ENCODE data around the gene TNS1. TPM values are rescaled to one million over a fixed set of nuclear protein-coding genes. Genes with fewer than 3 reads are reported as not detected.

TNS1 gene
- polyA plus RNA-seq, 4 donors, result 56.1 to 65.8 (median 61.6) TPM

- no peak for DNase-seq (ENCODE audit: low read depth in 4 of 4, low spot score in 3 of 4)
Measured at GRCh38 chr2:218002143-218002844, 501 bp downstream of the TNS1 start.

DNA sequence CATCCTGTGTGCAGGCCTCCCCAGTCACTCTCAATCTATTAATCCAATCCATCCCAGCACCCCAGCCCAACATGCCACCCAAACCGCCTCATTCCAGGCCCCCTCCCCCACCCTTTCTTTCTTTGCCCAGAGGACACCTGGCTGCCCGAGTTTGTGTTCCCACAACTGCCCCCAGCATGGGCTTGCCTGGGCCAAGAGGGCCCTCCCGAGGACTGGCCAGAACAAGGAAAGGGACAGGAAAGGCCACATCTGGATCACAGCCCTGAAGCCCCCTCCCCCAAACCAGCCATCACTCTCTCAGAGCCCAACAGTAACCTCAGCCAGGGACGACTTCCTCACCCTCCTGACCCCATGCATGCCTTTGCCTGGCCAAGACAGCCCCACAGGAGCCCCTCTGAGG is 1.2 kb downstream of the TNS1 start:
- no peak for DNase-seq (ENCODE audit: low read depth in 4 of 4, low spot score in 3 of 4)

DNA sequence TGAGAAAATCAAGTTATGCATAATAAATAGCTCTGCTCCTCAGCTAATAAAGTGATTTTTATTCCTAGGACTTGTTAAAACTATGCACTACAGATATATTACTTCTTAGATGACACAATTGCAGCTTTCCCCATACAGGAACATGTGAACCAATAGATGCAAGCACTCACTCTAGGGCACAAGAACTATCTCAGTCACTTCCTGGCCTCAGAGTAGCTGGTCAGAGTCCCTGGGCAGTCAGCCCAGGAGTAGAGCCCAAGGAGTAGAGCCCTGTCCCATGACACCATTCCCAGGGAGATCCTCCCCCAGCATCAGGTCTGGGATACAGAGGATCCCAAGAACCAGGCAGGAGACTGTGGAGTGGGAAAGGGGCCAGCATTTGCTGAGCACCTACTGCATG is 2.7 kb downstream of the TNS1 start:
- no peak for DNase-seq (ENCODE audit: low read depth in 4 of 4, low spot score in 3 of 4)

GRCh38 chr2:217999595-217999959 is 3.2 kb downstream of the TNS1 start:
- DNase-seq (ENCODE audit: low read depth in 4 of 4, low spot score in 3 of 4), result no peak

DNA sequence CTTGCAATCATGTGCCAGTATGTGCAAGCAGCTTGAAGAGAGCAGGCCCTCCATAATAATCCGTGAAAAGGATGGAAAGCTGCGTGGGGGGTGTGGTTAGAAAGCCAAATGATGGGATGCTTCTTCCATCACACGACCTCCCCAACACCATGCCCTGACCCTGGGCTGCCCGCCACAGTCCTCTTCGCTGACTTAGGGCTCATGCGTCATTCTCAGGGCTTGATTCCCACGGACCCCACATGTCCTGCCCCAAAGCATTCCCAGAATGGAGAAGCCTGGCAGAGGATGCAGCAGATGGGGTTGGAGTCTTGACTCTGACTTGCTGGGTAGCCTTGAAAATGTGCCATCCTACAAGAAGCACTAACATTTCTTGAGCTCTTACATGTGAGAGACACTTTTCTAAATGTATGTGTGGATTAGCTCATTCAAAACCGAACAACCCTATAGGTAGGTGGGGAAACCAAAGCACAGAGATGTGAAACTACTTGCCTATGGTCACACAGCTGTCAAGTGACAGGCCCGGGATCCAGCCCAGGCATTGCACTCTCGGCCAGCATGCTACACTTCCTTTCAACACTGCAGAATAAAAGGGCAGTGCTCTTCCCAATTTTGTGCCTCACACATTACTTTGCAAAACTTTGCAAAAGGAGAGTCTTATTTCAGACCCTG is 3.7 kb downstream of the TNS1 start:
- no peak for DNase-seq (ENCODE audit: low read depth in 4 of 4, low spot score in 3 of 4)

- no peak for DNase-seq (ENCODE audit: low read depth in 4 of 4, low spot score in 3 of 4)
Measured at GRCh38 chr2:217997510-217997909, 5.3 kb downstream of the TNS1 start.

GRCh38 chr2:217996361-217996760 is 6.4 kb downstream of the TNS1 start:
- no peak for DNase-seq (ENCODE audit: low read depth in 4 of 4, low spot score in 3 of 4)

GRCh38 chr2:217995731-217996231 is 7.0 kb downstream of the TNS1 start:
- no peak for DNase-seq (ENCODE audit: low read depth in 4 of 4, low spot score in 3 of 4)

DNA sequence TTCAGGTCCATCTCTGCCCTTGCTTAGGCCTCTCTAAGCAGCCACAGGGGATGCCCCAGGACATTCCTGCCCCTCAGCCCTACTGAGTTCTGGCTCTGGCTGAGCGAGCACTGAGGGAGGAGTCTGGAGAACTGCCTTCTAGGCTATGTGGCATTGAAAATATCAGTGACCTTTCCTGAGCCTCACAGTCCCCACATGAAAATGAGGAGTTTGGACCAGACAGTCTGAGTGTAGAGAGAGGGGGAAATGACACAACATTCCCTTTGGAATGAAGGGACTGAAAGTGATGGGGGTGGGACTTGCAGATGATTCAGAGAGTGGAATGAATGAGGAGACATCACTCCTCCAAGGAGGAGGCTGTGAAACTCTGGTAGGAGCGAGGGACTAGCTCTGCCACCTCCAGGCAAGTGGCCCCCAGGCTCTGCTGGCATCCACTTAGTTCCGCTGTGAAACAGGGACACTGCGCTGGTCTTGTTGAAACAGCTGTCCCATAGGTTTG is 8.0 kb downstream of the TNS1 start:
- DNase-seq (ENCODE audit: low read depth in 4 of 4, low spot score in 3 of 4), result no peak

- DNase-seq (ENCODE audit: low read depth in 4 of 4, low spot score in 3 of 4), result no peak
Measured at GRCh38 chr2:217993817-217994463, 8.9 kb downstream of the TNS1 start.

DNA sequence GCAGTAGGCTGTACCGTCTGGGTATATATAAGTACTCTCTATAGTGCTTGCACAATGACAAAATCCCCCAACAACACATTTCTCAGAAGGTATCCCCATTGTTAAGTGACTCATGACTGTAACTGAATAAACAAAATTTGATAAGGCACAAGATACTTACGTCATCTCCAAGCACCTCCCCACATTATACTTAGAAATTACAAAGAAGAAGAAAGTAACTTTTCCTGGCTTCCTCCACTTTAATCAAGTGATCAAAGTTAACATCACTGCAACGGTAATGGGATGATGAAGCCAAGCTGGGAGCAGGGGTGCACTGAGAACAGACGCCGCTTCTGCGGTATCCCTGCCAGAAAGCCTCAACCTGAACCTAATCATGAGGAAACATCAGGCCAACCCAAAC is 9.7 kb downstream of the TNS1 start:
- no peak for DNase-seq (ENCODE audit: low read depth in 4 of 4, low spot score in 3 of 4)

DNA sequence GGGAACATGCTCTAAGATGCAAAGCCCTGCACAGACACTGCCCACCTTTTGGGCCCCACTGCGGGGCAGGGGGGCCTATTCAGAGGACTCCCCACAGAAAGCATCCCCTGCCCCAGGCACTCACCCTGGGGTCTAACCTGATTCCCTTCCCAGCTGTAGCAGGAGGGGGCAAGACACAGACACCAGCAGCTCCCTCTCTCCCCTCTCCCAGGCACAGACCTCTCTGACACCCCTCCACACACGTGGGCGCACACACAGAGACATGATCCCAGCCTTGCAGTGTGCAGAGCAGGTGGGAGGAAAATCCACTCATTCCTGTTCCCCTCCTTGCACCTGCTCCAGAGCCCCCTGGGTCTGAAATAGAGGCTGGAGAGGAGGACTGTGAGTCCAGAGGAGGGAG is 10.7 kb downstream of the TNS1 start:
- DNase-seq (ENCODE audit: low read depth in 4 of 4, low spot score in 3 of 4), result no peak

DNA sequence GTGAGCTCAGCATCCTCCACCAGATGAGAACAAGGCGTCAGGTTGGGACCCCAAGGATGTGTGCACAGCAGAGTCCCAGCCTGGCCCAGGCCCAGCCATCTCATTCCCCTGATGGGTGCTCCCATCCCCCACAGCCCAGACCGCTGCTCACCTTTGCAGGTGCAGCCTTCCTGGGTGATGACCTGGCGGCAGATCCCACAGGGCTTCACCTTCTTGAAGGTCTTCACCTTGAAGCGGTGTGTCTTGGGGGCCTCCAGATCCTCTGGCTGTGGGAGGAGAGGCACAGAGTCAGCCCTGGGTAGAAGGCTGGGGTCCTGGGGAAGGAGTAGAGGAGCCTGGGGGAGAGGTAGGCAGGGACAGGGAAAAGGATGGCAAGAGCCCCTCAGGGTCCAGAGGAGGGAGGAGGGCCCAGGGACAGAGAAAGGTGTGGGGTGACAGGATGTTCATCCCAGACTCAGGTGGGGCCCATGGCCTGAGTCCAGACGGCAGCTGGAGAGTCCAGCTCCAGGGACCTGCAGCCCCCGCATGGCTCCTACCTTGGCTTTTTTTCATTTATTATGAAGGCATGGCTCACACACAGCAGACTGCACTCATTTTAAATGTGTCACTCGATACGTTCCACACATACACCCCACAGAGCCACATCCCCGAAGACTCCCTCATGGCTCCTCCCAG is 11.9 kb downstream of the TNS1 start:
- DNase-seq (ENCODE audit: low read depth in 4 of 4, low spot score in 3 of 4), result no peak

DNA sequence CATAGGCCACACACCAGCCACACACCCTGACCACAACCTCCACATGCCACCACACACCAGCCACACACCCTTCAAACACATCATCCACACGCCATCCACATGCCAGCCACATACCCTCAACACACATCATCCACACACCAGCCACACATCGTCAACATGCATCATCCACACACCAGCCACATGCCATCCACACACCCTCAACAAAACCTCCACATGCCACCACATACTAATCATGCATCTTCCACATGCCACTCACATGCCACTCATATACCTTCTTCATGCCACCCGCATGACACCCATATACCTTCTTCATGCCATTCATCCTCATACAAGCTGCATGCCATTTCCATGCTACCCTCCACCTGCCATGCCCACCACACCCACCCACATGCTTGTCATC is 12.4 kb downstream of the TNS1 start:
- DNase-seq (ENCODE audit: low read depth in 4 of 4, low spot score in 3 of 4), result no peak

DNA sequence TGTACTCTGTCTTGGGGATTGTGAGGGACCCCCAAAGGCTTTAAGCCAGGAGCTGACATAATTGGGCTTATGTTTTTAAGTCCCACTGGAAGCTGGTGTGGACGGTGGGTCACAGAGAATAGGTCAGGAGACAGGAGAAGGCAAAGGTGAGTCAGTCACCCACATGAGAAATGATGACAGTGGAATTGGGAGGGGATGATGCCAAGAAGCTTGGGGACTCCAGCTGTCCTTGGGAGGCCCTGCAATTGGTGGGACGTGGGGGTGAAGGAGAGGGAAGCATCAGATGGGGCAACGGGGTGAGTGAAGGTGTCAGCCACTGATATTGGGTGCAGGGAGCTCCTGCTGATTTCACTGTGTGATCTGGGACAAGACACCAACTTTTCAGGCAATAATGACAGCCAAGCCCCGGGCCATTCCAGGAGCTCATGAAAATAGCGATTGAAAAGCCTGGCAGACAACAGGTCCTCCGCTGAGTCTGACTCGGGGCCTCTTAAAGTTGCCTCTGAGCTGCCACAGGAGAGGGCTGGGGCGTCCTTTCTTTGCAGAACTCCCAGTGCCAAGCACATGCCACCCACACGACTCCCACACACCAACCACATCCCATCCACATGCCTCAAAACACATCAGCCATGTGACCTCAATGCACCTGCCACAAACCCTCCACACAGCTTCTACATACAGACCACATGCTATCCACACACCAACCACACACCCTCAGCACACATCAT is 13.4 kb downstream of the TNS1 start:
- no peak for DNase-seq (ENCODE audit: low read depth in 4 of 4, low spot score in 3 of 4)

- DNase-seq (ENCODE audit: low read depth in 4 of 4, low spot score in 3 of 4), result no peak
Measured at GRCh38 chr2:217988840-217989204, 14.0 kb downstream of the TNS1 start.

- no peak for DNase-seq (ENCODE audit: low read depth in 4 of 4, low spot score in 3 of 4)
Measured at GRCh38 chr2:217988014-217988839, 14.6 kb downstream of the TNS1 start.

DNA sequence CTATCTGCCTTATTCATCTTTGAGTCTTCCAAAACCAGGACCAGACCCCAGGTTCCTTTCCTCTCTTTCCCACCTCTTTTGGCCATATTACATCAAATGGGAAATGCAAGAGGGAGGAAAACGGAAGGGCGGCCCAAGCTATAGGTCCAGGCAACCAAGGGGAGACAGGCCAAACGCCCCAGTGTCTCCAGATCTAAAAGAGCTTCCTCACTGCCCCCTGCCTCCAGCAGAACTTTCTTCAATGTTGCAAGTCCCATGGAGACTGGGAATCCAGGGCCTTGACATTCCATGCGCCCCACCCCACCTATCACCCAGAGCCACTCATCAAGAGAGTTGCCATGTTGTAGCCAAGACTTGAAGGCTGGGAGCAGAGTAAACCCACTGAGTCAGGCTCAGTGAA is 15.4 kb downstream of the TNS1 start:
- no peak for DNase-seq (ENCODE audit: low read depth in 4 of 4, low spot score in 3 of 4)

DNA sequence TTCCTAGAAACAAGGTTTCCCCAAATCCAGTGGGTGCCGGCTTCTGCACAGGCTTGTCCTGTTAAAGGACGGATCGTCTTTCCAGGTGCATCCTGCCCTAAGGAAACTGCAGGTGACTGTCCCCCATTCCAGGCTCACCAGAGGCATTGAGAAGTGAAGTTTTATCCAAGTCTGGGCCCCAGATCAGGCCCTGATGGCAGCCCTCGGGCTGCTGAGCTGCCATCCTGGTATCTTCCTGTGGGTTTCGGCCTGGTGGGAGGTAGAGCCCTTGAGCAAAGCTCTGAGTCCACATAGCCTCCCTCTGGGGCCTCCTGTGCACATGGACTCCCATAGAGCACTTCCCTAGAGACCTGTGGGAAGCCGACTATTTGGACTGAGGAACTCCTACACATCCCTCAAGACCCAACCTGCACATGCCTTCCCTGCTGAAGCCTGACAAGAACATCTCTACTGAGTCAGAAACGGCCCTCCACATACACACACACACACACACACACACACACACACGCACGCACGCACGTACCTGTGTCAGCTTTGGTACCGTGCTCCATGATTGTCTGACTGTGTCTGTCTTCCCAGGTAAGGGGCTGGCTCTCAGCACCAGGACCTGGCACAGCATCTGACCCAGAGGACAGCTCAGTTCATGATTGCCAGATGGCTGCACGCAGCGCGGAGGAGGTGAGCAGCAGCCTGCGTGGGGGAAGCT is 16.4 kb downstream of the TNS1 start:
- DNase-seq (ENCODE audit: low read depth in 4 of 4, low spot score in 3 of 4), result no peak
